OCI-LY1 (cell line): Measurements from ENCODE around the gene MAPT.

ENCODE experiments used
- EZH2 ChIP-seq: fragments of 200-600 bp; sonication (generic), shearing (Covaris generic); IDR thresholded peaks from 2 replicates; pipeline ENCODE4 v1.8.0; 2017; ENCODE audit warnings: borderline replicate concordance, mixed run types, mild to moderate bottlenecking, antibody characterized with exemption, low read length, moderate library complexity, mixed read lengths
- TF ChIP-seq, protein P1 (sequence below): fragments of 200-600 bp; sonication (generic), shearing (Covaris generic); IDR thresholded peaks from 2 replicates; pipeline ENCODE4 v1.5.1; 2017; ENCODE audit warnings: mild to moderate bottlenecking, antibody characterized with exemption, low read length, moderate library complexity, mixed read lengths

DNA sequence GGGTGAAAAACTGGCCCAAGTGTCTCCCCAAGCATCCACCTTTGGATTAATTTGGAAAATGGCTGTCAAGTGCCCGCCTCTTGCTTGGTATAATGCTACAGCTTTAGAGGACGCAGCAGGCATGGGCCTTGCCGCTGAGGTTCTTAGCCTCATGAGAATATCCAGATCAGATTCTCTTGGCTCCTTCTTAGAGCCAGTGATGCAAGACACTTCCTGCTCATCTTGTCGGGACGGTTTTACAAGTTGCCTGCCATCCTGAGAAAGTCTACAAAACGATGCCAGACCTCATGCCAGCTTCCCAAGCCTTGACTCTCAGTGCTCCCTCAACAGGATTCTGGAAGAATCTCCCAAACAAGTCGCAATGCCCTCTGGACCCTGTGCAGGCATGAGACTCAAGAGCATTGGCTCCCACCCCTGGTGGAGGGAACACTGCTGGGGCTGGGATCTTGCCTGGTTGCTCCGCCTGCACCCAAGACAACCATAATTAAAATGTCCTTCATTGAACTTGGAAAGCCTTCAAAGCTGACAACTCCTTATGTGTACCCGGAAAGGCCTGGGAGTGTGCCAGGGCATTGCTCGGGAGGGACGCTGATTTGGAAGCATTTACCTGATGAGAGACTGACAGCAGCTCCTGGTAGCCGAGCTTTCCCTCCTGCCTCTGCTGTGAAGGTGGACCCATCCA is 78.9 kb downstream of the MAPT start:
- TF ChIP-seq, protein P1, sequence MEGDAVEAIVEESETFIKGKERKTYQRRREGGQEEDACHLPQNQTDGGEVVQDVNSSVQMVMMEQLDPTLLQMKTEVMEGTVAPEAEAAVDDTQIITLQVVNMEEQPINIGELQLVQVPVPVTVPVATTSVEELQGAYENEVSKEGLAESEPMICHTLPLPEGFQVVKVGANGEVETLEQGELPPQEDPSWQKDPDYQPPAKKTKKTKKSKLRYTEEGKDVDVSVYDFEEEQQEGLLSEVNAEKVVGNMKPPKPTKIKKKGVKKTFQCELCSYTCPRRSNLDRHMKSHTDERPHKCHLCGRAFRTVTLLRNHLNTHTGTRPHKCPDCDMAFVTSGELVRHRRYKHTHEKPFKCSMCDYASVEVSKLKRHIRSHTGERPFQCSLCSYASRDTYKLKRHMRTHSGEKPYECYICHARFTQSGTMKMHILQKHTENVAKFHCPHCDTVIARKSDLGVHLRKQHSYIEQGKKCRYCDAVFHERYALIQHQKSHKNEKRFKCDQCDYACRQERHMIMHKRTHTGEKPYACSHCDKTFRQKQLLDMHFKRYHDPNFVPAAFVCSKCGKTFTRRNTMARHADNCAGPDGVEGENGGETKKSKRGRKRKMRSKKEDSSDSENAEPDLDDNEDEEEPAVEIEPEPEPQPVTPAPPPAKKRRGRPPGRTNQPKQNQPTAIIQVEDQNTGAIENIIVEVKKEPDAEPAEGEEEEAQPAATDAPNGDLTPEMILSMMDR = no peak
- no peak for TF ChIP-seq EZH2
